ENCODE data around the gene IL3. TPM values are rescaled to one million over a fixed set of nuclear protein-coding genes. Genes with fewer than 3 reads are reported as not detected.

IL3 gene
- total RNA-seq, 6 experiments from 2014 or later, result not detected

- Mint-ChIP-seq H3K4me3 (no peak overlapping the region), H3K4me1 (ENCODE audit: low read depth) (peaks cover 20% of the 10 kb centered on the region), H3K27me3 (ENCODE audit: insufficient read depth) (peaks cover 30% of the 10 kb centered on the region), H3K27ac (no peak overlapping the region), H3K36me3 (ENCODE audit: low read depth) (no peaks in the 10 kb centered on the region), H3K9me3 (no peaks in the 10 kb centered on the region)
- no peak for DNase-seq
- TF ChIP-seq, protein P1, sequence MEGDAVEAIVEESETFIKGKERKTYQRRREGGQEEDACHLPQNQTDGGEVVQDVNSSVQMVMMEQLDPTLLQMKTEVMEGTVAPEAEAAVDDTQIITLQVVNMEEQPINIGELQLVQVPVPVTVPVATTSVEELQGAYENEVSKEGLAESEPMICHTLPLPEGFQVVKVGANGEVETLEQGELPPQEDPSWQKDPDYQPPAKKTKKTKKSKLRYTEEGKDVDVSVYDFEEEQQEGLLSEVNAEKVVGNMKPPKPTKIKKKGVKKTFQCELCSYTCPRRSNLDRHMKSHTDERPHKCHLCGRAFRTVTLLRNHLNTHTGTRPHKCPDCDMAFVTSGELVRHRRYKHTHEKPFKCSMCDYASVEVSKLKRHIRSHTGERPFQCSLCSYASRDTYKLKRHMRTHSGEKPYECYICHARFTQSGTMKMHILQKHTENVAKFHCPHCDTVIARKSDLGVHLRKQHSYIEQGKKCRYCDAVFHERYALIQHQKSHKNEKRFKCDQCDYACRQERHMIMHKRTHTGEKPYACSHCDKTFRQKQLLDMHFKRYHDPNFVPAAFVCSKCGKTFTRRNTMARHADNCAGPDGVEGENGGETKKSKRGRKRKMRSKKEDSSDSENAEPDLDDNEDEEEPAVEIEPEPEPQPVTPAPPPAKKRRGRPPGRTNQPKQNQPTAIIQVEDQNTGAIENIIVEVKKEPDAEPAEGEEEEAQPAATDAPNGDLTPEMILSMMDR (IDR thresholded peaks at IDR 0.05), result no peak
Observed at GRCh38 chr5:132019337-132019736, 41.1 kb upstream of the IL3 start.

- Mint-ChIP-seq H3K27ac (no peak overlapping the region), H3K36me3 (ENCODE audit: low read depth) (no peaks in the 10 kb centered on the region), H3K4me3 (no peak overlapping the region), H3K4me1 (ENCODE audit: low read depth) (peaks cover 20% of the 10 kb centered on the region), H3K27me3 (ENCODE audit: insufficient read depth) (peaks cover 30% of the 10 kb centered on the region), H3K9me3 (no peaks in the 10 kb centered on the region)
- DNase-seq, result no peak
- TF ChIP-seq, protein P1 (IDR thresholded peaks at IDR 0.05), result no peak
Observed at GRCh38 chr5:132019857-132020555, 40.4 kb upstream of the IL3 start.

DNA sequence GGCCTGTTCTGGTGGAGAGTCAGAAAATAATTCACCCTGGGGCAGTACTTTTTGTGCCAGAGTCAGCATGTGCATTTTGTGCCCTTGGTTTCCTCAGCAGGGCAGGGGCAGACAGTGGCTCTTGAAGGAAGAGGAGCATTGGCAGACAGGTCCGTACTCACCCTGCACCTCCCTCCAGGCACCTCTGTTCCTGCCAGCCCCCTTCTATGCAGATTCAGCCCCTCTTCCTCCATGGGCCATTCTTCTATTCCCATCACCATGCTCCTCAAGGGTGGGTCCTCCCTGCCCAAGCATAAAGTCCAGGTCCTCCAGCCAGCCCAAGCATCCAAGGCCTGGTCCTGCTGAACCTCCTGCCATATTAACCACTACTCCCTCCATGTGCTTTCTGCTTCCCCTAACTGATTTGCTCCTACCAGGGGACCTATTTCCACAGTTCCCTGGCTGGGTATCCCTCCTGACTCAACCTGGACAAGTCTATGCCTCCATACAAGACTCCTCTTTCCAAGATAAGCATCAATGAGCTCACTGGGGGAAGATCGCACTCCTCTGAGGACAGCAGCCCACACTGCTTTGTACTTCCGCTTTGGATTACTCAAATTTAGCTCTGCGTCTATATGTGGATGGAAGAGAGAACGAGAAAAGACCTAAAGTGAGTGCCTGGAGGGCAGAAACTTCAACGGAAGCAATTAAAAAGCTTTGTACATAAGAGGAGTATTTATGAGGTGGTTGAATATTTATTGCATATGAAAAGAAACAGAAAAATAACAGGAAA, 39.7 kb upstream of the IL3 start:
- Mint-ChIP-seq H3K4me1 (ENCODE audit: low read depth) (peaks cover 20% of the 10 kb centered on the region), H3K9me3 (no peaks in the 10 kb centered on the region), H3K27ac (no peak overlapping the region), H3K36me3 (ENCODE audit: low read depth) (no peaks in the 10 kb centered on the region), H3K27me3 (ENCODE audit: insufficient read depth) (peaks cover 30% of the 10 kb centered on the region), H3K4me3 (no peak overlapping the region)
- TF ChIP-seq, protein P1 (IDR thresholded peaks at IDR 0.05), result no peak
- peak; percentile 38 for DNase-seq

GRCh38 chr5:132021654-132022053, 38.8 kb upstream of the IL3 start:
- TF ChIP-seq, protein P1 (IDR thresholded peaks at IDR 0.05), result no peak
- H3K4me1 Mint-ChIP-seq (ENCODE audit: low read depth), result peaks cover 20% of the 10 kb centered on the region
- no peak for DNase-seq
- no peak overlapping the region for H3K4me3 Mint-ChIP-seq
- H3K36me3 Mint-ChIP-seq (ENCODE audit: low read depth), result no peaks in the 10 kb centered on the region
- H3K27me3 Mint-ChIP-seq (ENCODE audit: insufficient read depth), result peaks cover 23% of the 10 kb centered on the region
- H3K27ac Mint-ChIP-seq, result no peak overlapping the region
- H3K9me3 Mint-ChIP-seq, result no peaks in the 10 kb centered on the region

- DNase-seq, result no peak
- TF ChIP-seq, protein P1 (IDR thresholded peaks at IDR 0.05), result no peak
- Mint-ChIP-seq H3K4me1 (ENCODE audit: low read depth) (peaks cover 20% of the 10 kb centered on the region), H3K9me3 (no peaks in the 10 kb centered on the region), H3K27me3 (ENCODE audit: insufficient read depth) (peaks cover 14% of the 10 kb centered on the region), H3K27ac (no peak overlapping the region), H3K4me3 (no peak overlapping the region), H3K36me3 (ENCODE audit: low read depth) (no peaks in the 10 kb centered on the region)
Observed at GRCh38 chr5:132022737-132023136, 37.7 kb upstream of the IL3 start.

All from HFFc6 (cell line).